Measurements from ENCODE around the gene ZSCAN5A.
"Not testable (repeated sequence)": the region's sequence is repeated elsewhere in the genome, so short reads cannot be mapped to it uniquely, and the experiment has no call there.

Gene ZSCAN5A

DNA sequence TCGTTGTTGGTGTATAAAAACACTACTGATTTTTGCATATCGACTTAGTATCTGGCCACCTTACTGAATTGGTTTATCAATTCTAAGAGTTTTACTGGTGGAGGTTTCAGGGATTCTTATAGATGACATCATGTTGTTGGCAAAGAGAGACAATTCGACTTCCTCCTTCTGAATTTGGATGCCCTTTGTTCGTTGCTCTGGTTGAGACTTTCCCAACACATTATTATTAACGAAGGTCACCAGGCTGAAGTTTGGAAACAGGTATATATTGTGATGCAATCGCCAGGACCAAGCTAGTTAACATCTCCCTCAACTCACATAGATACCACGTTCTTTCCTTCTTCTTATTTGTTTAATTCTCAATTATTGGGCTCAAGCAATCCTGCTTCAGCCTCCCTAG is 115.0 kb downstream of the ZSCAN5A start:
- no peak for DNase-seq

DNA sequence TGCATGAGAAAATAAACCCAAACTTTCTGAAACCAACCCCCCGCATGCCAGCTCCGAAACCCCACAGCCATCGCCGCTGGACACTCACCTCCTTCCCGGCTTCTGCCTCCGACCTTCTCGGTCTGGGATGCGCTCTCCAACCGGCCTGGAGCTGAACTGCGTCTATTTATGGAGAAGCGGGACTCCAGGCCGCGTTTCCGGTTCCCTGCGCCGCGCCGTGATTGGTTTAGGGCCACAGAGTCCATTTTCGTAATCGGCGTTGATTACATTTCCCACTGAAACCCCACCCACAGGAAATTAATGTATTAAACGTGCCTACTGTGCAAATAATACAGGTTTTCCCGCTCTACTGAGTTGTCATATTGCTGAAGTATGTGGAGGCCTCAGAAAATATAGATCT is 117.0 kb downstream of the ZSCAN5A start, which contains the start of gene ZSCAN5B:
ZSCAN5B (minus strand) TSS at position 138 of the 400 bp plus-strand sequence. CDS start 4,731 bp downstream, outside the sequence.
- DNase-seq = not testable (repeated sequence)

DNA sequence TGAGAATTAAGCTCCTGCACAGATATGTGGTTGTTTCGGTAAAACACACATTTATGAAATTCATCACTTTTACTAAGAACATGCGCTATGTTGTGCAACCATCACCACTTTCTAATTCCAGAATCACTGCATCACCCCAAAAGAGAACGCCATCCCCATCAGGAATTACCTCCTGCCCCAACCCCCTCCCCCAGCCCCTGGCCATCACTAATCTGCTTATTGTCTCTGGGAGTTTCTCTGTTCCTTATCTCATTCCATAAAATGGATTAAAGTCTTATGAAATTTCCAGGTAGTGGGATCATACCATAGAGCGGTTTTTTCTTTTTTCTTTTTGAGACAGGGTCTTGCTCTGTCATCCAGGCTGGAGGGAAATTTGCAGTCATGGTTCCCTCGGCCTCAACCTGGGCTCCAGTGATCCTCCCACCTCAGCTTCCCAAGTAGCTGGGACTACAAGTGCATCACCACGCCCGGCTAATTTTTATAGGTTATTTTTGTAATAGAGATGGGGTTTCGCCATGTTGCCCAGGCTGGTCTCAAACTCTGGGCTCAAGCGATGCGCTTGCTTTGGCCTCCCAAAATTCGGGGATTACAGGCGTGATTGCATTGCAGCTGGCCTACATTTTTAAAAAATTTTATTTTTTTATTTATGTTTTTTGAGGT is 120.5 kb downstream of the ZSCAN5A start:
- DNase-seq = no peak

DNA sequence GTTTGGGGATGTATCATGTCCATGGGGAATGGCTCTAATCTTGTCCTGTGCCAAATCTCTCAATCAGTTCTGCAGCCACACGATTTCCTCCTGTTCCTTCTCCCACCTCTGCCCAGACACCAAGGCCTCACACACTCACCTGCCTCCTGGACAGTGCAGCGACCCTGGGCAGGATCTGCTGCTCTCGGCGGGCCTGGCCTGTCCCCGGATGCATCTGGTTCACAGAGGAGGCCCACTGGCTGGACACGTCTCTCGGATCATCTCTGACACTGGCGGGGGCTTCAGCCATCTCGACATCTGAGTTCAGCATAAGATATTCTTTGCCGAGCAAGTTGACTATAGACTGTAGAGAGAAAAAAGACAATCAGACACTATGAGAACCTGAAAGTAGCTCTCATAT is 122.9 kb downstream of the ZSCAN5A start:
- no peak for DNase-seq

DNA sequence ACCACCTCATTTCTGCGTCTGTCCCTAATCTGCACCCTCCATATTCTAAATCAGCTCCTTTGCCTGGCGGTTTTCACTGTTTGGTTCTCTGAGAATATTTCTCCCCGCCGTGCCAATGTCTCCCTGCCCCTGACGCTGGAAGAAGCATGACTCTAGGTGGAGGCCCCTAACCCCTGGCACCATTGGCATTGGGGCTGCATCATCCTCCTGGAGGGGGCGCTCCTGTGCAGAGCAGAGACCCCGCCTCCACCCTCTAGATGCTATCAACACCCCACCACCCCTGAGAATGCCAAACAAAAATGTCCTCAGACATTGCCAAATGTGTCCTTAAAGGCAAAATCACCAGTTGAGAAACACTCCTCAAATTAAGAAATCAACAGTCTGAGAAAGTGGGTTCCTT is 123.5 kb downstream of the ZSCAN5A start:
- no peak for DNase-seq

DNA sequence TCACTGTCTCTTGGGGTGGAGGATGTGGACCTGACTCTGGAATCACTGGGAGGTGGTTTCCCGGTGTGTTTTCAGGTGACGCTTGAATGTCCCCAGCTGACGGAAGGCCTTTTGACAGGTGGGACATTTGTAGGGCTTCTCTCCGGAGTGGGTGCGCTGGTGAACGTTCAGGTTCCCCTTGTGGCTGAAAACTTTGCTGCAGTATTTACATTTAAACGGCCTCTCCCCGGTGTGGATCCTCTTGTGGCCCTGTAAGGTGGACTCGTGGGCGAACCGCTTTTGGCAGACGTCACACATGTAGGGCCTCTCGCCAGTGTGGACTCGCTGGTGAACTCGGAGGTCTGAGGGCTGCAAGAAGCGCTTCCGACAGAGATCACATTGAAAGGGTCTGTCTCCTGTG is 124.9 kb downstream of the ZSCAN5A start:
- DNase-seq = no peak

DNA sequence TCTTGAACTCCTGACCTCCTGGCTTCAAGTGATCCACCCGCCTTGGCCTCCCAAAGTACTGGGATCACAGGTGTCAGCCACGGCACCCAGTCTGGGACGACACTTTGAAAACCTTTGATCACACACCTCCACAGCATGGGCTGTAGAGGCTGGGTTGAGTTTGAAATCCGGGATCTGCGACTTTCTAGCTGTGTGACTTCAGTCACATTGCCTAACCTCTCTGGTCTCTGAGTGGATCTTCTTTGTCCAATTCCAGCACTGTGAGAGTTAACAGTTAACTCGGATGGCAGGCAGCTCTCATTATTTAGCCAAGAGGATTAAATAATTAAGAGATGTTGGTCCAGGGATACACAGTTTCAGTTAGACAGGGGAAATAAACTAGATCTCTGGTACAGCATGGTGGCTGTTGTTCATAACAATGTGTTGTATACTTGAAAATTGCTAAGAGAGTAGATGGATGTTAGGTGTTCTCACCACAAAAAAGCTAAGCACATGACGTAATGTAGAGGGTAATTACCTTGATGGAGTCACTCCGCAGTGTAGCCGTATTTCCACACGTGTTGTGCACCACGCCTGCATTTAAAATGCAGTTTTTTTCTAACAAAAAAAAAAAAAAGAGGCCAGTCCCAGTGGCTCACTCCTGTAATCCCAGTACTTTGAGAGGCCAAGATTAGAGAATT is 136.9 kb downstream of the ZSCAN5A start:
- no peak for DNase-seq

DNA sequence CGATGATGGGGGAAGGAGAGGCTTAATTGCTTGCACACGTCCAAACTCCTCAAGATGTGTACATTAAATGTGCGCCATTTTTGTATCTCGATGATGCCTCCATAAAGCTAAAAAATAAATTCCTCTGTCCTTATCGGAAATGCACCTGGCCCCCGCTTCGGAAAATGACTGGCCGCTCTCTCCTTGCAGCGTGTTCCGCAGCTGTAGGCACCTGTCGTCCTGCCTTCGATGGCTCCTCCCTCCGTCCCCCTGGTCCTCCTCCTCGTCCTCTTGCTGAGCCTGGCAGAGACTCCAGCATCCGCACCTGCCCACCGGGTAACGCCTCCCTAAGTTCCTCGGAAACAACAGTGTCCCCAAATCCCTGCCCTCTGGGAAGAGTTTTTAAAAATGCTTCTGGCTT is 137.8 kb downstream of the ZSCAN5A start:
- DNase-seq = no peak

DNA sequence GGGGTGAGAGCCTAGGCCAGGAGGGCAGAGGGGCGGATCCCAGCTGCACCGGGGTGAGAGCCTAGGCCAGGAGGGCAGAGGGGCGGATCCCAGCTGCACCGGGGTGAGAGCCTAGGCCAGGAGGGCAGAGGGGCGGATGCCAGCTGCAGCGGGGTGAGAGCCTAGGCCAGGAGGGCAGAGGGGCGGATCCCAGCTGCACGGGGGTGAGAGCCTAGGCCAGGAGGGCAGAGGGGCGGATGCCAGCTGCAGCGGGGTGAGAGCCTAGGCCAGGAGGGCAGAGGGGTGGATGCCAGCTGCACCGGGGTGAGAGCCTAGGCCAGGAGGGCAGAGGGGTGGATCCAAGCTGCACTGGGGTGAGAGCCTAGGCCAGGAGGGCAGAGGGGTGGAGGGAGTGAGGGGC is 138.3 kb downstream of the ZSCAN5A start:
- not testable (repeated sequence) for DNase-seq

DNA sequence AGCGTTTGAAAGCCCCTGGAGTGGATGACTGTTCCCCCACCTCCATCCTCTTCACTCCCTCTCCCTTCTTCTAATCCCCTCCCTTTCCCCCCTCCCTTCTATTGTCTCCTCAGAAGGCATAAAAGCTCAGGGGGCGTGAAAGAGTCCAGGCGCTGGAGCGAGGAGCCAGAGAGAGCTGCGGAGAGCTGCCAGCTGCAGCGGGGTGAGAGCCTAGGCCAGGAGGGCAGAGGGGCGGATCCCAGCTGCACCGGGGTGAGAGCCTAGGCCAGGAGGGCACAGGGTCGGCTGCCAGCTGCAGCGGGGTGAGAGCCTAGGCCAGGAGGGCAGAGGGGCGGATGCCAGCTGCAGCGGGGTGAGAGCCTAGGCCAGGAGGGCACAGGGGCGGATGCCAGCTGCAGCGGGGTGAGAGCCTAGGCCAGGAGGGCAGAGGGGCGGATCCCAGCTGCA is 138.8 kb downstream of the ZSCAN5A start, which contains the start of gene GALP:
GALP (plus strand) TSS at position 148 of the 447 bp plus-strand sequence. CDS start 1,101 bp downstream, outside the sequence.
- not testable (repeated sequence) for DNase-seq

DNA sequence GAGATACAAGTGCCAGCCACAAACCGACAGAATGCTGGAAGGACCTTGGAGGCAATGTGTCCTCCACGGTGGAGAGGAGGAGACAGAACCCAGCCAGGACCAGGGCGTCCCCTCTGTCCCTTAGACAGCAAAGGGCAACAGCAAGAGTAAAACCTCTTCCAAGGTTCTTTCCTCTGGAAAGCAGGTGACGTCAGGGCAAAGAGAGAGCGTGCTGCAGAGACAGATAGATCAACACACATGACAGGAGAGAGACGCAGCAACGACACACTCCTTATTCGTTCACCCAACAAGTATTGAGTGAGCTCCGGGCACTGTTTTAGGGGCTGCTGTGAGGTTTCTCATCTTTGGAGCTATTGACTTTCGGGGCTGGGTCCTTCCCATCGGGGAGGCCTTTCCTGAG is 140.1 kb downstream of the ZSCAN5A start:
- DNase-seq = no peak

DNA sequence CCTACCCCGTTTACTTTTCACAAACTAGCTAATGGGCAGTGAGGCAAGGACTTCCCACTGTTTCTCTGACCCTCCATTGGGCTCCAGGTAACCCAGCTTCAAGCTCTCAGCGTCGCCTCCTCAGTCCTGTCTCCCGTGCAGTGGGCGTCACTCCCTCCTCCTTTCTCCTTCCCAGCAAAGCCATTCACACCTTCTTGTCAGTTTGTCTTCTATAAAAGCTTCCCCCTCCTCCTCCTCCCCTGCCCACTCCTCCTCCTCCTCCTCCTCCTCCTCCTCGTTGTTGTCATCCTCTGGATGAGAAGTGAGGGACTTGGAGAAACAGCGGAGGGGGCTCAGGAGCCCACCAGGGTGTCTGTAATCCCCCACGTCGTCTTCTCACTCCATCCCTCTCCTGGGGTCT is 140.6 kb downstream of the ZSCAN5A start:
- DNase-seq = no peak

Measured in CD4-positive, alpha-beta T cell treated with Interleukin-17A for 4 hours (primary cell).